KMS-11 (cell line): Measurements from ENCODE around the gene NLRC5.

Source experiments
- H2AFZ ChIP-seq: fragments of 200-600 bp; sonication (generic); 2 replicates; pipeline ENCODE4 v1.6.1; 2016; ENCODE audit warnings: antibody characterized with exemption, mixed run types, low read depth
- H3K27ac ChIP-seq: fragments of 200-600 bp; sonication (generic); 2 replicates; pipeline ENCODE4 v1.6.1; 2016; ENCODE audit warnings: mild to moderate bottlenecking, mixed run types
- H3K27me3 ChIP-seq: fragments of 200-600 bp; sonication (generic); 2 replicates; pipeline ENCODE4 v1.6.1; 2017; ENCODE audit warnings: mild to moderate bottlenecking, low read depth, mixed run types, moderate library complexity; ENCODE audit not compliant: insufficient read depth
- H3K36me3 ChIP-seq: fragments of 200-600 bp; sonication (generic); 2 replicates; pipeline ENCODE4 v1.6.1; 2017; ENCODE audit warnings: mild to moderate bottlenecking, mixed run types; ENCODE audit not compliant: insufficient read depth
- H3K4me1 ChIP-seq: fragments of 200-600 bp; sonication (generic); 2 replicates; pipeline ENCODE4 v1.6.1; 2016; ENCODE audit warnings: mild to moderate bottlenecking, low read depth, mixed run types; ENCODE audit not compliant: poor library complexity, severe bottlenecking
- H3K4me2 ChIP-seq: fragments of 200-600 bp; sonication (generic); 2 replicates; pipeline ENCODE4 v1.7.0; 2016; ENCODE audit warnings: mild to moderate bottlenecking, mixed run types
- H3K4me3 ChIP-seq: fragments of 200-600 bp; sonication (generic); IDR thresholded peaks from 2 replicates; pipeline ENCODE4 v1.6.1; 2017; ENCODE audit warnings: low read depth, low read length, mixed read lengths; ENCODE audit not compliant: insufficient read depth
- H3K79me2 ChIP-seq: fragments of 200-600 bp; sonication (generic); 2 replicates; pipeline ENCODE4 v1.6.1; 2016; ENCODE audit warnings: low read depth, mixed run types; ENCODE audit not compliant: insufficient read depth
- H3K9ac ChIP-seq: fragments of 200-600 bp; sonication (generic); 2 replicates; pipeline ENCODE4 v1.6.1; 2016; ENCODE audit warnings: mild to moderate bottlenecking, mixed run types
- H4K20me1 ChIP-seq: fragments of 200-600 bp; sonication (generic); 2 replicates; pipeline ENCODE4 v1.6.1; 2016; ENCODE audit warnings: mild to moderate bottlenecking, mixed run types; ENCODE audit not compliant: insufficient read depth
- CTCF ChIP-seq: fragments of 200-600 bp; sonication (generic); conservative IDR thresholded peaks from 2 replicates; pipeline ENCODE4 v1.6.1; 2017; ENCODE audit warnings: low read depth, mild to moderate bottlenecking, antibody characterized with exemption, low read length, moderate library complexity, mixed read lengths

Gene NLRC5

GRCh38 chr16:56998861-56999260, 9.5 kb downstream of the NLRC5 start:
- H3K27ac ChIP-seq, result no peak overlapping the region
- TF ChIP-seq CTCF, result no peak
- no peaks in the 10 kb centered on the region for H3K36me3 ChIP-seq
- no peaks in the 10 kb centered on the region for H3K27me3 ChIP-seq
- no peak overlapping the region for H3K4me3 ChIP-seq
- no peaks in the 10 kb centered on the region for H4K20me1 ChIP-seq
- H3K4me1 ChIP-seq, result peaks cover 15% of the 10 kb centered on the region
- no peak overlapping the region for H3K9ac ChIP-seq
- H2AFZ ChIP-seq, result no peak overlapping the region
- H3K4me2 ChIP-seq, result peak overlapping the region; percentile 7; the same call in 1 of the 2 replicates
- H3K79me2 ChIP-seq, result no peaks in the 10 kb centered on the region

GRCh38 chr16:56999409-57000270, 10.3 kb downstream of the NLRC5 start:
- Histone ChIP-seq H3K27ac (no peak overlapping the region), H3K4me2 (peak overlapping the region; percentile 7; the same call in 1 of the 2 replicates), H4K20me1 (no peaks in the 10 kb centered on the region), H3K9ac (no peak overlapping the region), H3K36me3 (no peaks in the 10 kb centered on the region), H3K4me3 (no peak overlapping the region), H3K4me1 (peaks cover 15% of the 10 kb centered on the region), H2AFZ (no peak overlapping the region), H3K79me2 (no peaks in the 10 kb centered on the region), H3K27me3 (no peaks in the 10 kb centered on the region)
- no peak for TF ChIP-seq CTCF

- no peak overlapping the region for H3K4me2 ChIP-seq
- H3K4me1 ChIP-seq, result peaks cover 15% of the 10 kb centered on the region
- no peak for TF ChIP-seq CTCF
- no peak overlapping the region for H2AFZ ChIP-seq
- no peak overlapping the region for H3K4me3 ChIP-seq
- H4K20me1 ChIP-seq, result no peaks in the 10 kb centered on the region
- no peak overlapping the region for H3K9ac ChIP-seq
- H3K79me2 ChIP-seq, result no peaks in the 10 kb centered on the region
- H3K27me3 ChIP-seq, result no peaks in the 10 kb centered on the region
- H3K36me3 ChIP-seq, result no peaks in the 10 kb centered on the region
- no peak overlapping the region for H3K27ac ChIP-seq
Measured at GRCh38 chr16:57000271-57001025, 11.1 kb downstream of the NLRC5 start.

- Histone ChIP-seq H3K27ac (no peak overlapping the region), H2AFZ (no peak overlapping the region)
Measured at GRCh38 chr16:57001026-57001679, 11.8 kb downstream of the NLRC5 start.

More at GRCh38 chr16:57001026-57001679, 11.8 kb downstream of the NLRC5 start:
- Histone ChIP-seq H3K4me1 (peaks cover 15% of the 10 kb centered on the region), H3K36me3 (no peaks in the 10 kb centered on the region), H3K9ac (no peak overlapping the region), H3K79me2 (no peaks in the 10 kb centered on the region), H3K4me2 (no peak overlapping the region), H3K27me3 (no peaks in the 10 kb centered on the region), H4K20me1 (no peaks in the 10 kb centered on the region), H3K4me3 (no peak overlapping the region)
- TF ChIP-seq CTCF, result no peak
